ENCODE data around the gene SLC36A1. TPM values are rescaled to one million over a fixed set of nuclear protein-coding genes. Genes with fewer than 3 reads are reported as not detected.
"Not testable (repeated sequence)": the region's sequence is repeated elsewhere in the genome, so short reads cannot be mapped to it uniquely, and the experiment has no call there.

Gene SLC36A1
- total RNA-seq, 1 donor from 2014 or later: 3.3 TPM

DNA sequence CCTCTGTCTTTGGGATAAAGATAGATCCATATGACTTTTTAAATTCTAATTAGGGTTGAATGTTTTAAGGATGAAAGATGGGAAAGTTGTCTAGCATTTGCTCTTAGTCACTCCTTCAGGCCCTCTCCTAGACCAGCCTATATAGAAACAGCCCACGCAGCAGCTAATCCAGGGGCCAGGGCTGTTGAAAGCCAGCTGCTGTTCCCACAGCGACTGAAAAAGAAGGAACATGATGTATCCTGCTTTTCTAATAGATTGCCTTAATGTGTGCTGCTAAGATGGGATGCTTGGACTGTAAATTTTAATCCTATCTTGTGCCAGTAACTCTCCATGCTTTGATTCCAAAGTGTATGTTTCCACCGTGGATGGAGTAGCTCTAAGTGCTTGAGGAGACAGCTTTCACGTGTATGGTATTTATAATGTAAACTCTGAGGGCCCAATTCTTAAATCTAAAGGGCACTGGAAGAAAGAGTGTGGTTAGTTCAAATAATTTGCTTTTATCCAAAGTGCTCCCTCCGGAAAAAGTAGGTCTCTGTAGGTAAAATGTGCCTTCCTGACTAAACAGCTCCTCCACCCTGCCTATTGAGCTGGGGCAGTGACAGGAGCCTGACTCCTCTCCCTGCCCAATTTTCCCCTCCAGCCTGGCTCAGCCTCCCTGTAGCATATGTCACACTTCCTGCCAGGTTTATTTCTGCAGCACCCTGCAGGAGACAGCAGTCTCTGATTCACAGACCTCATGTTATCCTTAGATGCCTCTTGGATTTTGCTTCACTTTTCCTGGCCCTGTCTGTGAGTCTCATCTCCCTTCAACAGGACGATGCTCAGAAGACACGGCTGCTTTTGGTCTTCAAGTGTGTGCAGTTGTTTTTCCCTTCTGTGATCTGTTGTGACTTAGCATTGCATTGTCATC lies 33.2 kb downstream of the SLC36A1 start:
- intact Hi-C loops (cut with DNase I): no loop called here
- DNase-seq (ENCODE audit: low spot score): no peak

DNA sequence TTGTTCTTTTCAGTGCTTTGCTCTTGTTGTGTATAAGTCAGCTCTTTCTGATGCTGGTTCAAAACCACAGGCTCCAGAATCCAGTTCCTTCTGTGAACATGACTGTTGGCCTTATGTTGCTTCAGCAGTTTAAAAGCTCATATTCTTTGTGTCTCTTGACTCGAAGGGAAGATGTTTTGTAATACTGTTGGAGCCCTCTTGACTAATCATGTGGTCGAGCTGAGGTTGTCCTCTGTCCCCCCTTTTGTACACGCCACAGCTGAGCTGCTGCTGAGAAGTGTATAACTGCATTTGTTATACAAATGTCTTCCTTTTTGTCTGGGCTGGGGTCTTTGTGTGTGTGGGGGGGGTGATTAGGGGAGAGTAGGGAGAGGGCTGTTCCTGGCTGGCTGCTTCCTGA lies 35.8 kb downstream of the SLC36A1 start:
- intact Hi-C loops (cut with DNase I): no loop called here
- no peak for DNase-seq (ENCODE audit: low spot score)

DNA sequence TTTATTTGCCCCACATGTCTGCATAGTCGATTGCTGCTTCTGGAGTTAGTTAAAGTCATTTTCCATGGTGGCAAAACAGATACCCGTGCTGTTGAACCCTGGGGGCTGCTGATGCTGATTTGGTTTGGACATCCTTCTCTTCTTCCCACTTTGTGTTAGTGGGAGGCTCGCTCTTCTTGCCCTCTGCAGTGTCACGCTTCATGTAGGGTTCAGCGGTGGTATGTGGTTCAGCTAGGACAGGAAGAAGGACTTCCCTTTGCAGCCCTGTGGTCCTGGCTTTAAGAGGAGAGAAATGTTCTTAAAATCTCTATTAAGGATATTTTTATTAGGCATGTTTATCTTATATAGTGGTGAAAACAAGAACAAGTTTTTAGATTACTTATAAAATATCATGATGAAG lies 36.2 kb downstream of the SLC36A1 start:
- no peak for DNase-seq (ENCODE audit: low spot score)
- intact Hi-C loops (cut with DNase I): no loop called here

DNA sequence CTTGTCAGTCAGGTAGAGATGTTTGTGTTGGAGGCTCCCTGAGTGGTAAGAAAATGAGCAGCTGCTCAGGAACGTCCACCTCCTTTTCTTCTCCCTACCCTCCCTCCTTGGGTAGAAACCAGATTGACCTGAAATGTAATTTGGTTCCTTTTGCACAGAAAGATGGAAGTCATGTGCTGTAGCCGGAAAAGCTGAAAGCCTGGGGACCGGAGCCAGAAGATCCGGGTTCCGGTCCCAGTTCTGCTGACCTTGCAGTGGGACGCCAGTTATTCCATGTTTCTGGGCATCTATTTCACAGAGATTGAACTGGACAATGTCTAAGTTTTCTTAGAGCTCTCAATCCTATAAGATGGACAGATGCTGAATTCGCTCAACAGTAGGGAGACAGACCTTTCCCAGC lies 40.1 kb downstream of the SLC36A1 start:
- intact Hi-C loops (cut with DNase I): no loop called here
- no peak for DNase-seq (ENCODE audit: low spot score)

DNA sequence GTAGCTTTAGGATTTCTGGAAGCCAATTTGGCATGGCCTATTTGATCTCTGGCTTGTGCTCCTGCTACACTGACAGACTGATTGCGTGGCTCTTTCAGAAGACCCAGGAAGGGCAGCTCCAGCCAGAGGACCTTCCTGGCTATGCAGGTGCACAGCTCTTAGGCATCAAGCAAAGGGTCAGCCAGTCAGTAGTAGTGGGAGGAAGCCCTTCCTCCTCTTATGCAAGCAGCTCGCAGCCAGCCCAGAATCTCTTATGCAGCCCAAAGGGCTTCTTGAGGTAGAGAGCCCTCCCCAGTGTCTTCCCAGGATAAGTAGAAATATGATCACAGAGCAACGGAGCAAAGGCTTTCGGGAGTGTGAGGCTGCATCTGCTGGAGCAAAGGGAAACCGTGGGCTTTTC lies 43.2 kb downstream of the SLC36A1 start:
- intact Hi-C loops (cut with DNase I): no loop called here
- no peak for DNase-seq (ENCODE audit: low spot score)

DNA sequence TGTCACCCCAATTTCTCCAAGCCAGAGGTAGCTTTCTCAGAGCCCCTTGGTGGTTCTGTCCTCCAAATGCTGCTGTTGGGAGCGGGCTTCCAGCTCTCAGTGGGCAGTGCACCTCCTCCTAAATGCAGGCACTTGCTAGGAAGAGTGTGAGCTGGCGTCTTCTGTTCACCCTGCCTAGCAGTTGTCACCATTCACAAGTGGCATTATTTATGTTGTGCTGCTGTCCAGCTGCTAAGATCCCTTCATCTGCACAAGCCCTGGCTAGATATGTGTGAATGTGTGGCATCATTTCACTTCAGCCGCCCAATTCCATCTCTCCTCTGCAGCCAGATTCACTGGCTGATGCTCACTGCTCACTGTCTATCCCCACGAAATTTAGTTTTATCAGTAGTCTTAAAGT lies 43.7 kb downstream of the SLC36A1 start:
- no peak for DNase-seq (ENCODE audit: low spot score)
- intact Hi-C loops (cut with DNase I): no loop called here

DNA sequence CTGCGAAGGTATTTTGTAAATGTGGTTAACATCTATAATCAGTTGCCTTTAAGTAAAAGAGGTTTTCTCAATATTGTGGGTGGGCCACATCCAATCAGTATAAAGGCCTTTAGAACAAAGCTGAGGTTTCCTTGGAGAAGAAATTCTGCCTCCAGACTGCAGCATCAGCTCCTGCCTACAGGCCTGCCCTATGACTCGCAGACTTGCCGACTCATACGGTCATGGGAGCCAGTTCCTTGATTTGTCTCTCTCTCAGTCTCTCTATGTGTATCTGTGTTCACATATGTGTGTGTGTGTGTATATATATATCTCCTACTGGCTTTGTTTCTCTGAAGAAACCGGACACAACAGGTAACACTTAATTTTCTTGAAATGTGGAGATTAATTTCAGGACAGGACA lies 45.3 kb downstream of the SLC36A1 start:
- intact Hi-C loops (cut with DNase I): no loop called here
- no peak for DNase-seq (ENCODE audit: low spot score)

DNA sequence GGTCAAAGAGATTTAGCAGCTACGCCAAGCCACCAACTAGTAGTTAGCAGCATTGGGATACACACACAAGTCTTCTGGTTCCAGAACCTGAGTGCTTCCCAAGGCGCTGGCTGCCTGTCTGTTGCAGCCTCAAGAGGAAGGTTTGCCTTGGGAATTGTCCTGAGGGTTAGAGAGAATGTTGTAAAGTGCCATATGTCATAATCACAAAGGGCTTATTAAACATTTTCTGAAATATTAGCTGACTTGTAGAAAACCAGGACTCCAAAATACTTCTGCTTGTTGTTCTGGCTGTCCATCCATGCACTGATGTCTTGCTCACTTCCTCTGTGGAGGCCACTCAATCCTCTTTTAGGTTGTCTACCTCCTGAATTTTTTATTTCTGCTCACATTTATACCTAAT lies 46.3 kb downstream of the SLC36A1 start:
- DNase-seq (ENCODE audit: low spot score): no peak
- intact Hi-C loops (cut with DNase I): no loop called here

DNA sequence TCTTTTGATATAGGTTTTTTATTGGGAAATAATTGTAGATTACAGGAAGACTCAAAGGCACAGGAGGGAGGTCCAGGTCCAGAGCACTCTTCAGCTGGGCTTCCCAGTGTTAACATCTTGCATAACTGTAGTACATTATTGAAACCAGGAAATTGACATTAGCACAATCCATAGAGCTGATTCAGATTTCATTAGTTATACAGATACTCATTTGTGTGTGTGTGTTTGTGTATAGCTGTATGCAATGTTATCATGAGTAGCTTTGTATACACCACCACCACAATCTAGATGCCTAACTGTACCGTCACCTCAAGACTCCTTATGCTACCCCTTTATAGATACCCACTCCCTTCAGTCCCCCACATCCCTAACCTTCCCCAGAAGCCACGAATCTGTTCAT lies 47.9 kb downstream of the SLC36A1 start:
- intact Hi-C loops (cut with DNase I): no loop called here

DNA sequence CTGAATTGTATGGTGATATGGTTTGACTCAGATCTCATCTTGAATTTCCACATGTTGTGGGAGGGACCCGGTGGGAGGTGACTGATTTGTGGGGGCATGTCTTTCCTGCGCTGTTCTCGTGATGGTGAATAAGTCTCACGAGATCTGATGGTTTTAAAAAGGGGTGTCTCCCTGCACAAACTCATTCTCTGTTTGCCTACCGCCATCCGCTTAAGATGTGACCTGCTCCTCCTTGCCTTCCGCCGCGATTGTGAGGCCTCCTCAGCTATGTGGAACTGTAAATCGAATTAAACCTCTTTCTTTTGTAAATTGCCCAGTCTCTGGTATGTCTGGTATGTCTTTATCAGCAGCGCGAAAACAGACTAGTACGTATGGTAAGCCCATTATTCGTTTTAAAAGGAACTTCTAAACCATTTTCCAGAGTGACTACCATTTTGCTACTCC lies 48.7 kb downstream of the SLC36A1 start:
- intact Hi-C loops (cut with DNase I): no loop called here
- no peak for DNase-seq (ENCODE audit: low spot score)

More for the DNA sequence above, 47.9 kb downstream of the SLC36A1 start:
- no peak for DNase-seq (ENCODE audit: low spot score)

DNA sequence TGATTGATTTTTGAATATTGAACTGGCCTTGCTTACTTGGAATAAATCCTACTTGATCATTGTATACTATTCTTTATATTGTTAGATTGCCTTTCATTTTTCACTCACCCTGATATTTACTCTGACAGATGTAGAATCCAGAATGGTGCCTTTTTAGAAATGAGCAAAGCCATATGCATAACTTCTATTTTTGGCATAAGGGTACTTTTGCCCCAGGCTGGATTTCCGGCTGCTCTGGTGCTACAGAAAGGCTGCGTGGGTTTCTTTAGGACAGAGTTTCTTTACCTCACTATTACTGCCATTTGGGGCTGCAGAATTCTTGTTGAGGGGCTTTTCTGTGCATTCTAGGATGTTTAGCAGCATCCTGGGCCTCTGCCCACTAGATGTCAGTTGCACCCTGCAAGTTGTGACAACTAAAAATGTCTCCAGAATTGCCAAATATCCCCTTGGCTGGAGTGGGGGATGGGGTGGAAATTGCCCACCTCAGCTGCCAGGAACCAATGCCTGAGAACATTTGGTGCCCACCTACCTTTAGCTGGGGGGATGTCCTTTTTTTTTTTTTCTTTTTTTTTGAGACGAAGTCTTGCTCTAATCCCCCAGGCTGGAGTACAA lies 50.1 kb downstream of the SLC36A1 start:
- no peak for DNase-seq (ENCODE audit: low spot score)
- intact Hi-C loops (cut with DNase I): no loop called here

DNA sequence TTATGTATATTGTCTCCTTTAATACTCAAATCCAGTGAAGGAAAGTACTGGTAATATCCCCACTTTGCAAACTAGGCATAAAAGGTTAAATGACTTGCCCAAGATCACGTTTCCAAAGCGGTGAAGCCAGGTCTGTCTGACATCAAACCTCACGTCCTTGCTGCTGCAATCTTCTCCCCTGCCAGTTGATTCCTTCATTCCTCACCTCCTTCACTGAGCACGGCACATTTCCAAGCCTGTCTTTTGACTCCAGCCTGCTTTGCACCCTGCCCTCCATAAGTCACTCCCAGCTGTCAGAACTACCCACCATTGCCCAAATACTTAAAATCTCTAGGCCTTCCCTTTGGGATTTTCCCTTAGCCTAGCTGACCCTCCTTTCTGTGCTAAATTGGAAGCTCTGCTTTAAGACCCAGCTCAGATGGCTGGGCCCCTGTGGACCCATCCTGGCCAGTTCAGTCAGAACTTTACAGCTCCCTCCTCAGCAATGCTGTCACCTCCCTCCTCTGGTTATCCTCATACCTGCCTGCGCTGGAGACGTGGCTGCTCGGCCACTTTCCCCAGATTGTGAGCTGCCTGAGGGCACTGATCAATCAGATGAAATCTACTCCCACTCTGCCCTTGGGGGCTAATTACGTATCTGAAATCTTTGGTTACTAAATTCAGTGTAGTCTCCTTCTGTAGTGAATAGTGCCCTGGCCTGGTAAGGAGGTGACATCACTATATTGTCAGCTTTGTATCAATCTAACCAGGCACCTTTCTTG lies 51.2 kb downstream of the SLC36A1 start:
- intact Hi-C loops (cut with DNase I): no loop called here
- DNase-seq (ENCODE audit: low spot score): no peak

DNA sequence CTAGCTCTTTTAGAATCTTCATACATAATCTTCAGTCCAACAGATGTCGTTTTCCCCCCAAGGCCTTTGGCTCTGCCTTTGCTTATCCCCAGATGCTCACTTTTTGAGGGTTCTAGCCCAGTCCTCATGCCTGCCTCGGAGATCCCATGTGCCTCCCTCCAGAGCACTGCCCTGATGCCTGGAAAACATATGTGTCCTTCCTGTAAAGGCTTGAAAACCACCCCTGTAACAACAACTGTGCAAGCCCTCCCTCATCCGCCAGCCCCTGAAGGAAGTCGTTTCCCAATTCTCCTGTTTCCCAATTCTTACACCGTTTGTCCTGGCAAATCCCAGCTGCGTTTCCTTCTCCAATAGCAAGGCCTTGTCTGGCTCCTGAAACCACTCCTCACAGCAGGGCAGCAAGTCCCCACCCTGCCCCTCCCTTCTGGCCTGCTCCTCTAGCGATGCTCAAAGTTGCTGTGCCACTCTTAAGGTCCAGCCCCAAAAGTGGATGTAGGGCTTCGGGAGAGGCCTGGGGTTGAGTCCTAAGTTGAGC lies 52.2 kb downstream of the SLC36A1 start:
- intact Hi-C loops (cut with DNase I): loop anchor here (5.0 kb wide), 1 partner anchor 153 kb away; no protein-coding TSS in a partner anchor

DNA sequence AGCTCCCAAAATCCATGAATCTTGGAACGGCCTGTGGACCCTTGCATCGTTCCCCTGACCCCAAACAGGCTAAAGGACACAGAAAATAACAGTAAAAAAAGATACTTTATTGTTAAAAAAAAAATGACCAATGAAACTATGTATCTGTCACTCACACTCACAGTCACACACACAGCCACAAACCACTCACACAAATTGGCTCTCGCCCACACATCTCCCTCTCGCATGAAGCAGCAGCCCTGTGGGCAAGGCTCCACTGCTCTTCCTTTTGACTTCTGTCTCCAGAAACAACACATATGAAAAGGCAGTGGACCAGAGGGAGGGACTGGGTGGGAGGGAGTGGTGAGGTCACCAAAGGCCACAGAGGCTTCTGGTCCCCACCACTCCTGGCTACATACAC lies 56.6 kb downstream of the SLC36A1 start:
- no peak for DNase-seq (ENCODE audit: low spot score)
- intact Hi-C loops (cut with DNase I): loop anchor here (5.0 kb wide), 1 partner anchor 148 kb away; no protein-coding TSS in a partner anchor

More for the DNA sequence above, 52.2 kb downstream of the SLC36A1 start:
- no peak for DNase-seq (ENCODE audit: low spot score)

DNA sequence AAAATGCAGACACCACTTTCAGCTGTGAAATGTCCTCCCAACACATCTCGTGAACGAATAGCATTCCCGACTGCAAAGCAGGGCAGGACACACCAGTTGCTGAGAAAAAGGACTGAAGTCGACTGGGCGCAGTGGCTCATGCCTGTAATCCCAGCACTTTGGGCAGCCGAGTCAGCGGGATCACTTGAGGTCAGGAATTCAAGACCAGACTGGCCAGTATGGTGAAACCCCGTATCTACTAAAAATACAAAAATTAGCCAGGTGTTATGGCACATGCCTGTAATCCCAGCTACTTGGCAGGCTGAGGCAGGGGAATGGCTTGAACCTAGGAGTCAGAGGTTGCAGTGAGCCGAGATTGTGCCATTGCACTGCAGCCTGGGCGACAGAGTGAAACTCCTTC lies 60.9 kb downstream of the SLC36A1 start:
- DNase-seq (ENCODE audit: low spot score); intact Hi-C loops (cut with DNase I): not testable (repeated sequence)

DNA sequence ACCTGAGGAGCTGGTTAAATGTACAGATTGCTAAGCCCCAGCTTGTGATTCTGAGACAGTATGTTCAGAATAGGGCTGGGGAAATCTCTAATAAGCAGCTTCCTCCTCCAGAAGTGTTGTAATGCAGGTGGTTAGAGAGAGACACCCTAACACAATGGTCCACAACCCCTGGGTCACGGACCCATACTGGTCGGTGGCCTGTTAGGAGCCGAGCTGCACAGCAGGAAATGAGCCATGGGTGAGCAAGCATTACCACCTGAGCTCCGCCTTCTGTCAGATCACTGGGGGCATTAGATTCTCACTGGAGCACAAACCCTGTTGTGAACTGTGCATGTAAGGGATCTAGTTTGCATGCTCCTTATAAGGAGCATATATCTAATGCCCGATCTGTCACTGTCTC lies 61.8 kb downstream of the SLC36A1 start:
- DNase-seq (ENCODE audit: low spot score): no peak
- intact Hi-C loops (cut with DNase I): no loop called here

DNA sequence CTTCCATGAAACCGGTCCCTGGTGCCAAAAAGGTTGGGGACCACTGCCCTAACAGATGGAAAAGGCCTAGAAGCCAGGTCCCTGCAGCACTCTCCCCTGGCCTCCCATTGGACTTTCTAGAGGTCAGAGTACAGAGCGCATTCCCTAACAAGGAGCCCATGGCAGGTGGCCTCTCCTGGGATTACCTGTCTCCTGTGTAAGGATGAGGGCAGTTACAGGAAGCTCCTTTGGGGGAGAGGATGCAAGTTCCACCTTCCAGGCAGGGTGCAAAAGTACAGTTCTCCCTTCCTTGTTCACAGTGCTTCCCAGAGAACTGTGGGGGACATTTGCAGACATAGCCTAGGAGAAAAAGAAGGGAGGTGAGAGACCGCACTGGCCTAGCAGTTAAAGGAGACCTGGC lies 62.4 kb downstream of the SLC36A1 start:
- intact Hi-C loops (cut with DNase I): no loop called here
- DNase-seq (ENCODE audit: low spot score): no peak

DNA sequence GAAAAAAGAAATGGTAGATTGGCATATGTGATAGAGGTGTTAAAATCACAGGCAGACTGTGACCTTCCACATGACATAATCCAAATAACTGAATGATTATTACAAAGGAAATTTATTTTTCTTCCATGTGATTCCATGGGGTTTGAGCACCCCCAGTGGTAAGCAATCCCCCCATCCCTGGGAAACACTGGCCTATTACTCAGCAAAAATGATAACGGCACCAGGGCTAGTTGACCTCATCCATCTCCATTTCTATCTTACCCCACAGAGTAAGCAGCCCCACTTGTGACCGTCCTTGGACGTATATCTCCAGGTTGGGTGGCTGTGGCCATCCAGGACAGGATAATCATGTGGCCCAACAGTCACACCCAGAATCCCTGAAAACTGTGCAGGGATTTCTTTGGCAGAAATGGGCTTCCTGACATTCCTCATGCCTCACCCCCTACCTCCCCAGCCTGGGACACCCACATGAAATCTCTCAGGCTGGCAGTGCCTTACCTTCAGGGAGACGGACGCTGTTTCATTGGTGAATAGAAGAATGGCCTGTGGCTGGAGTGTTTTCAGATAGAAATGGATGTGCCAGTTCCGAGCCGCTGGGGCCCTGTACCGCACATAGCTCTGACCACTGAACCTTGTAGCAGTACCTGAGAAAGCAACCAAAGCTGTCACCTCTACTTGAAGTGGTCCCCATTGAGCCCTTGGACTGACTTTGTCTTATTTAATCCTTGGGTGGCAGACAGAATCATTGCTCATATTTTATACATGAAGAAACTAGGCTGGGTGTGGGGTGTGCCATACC lies 69.9 kb downstream of the SLC36A1 start:
- DNase-seq (ENCODE audit: low spot score): no peak
- intact Hi-C loops (cut with DNase I): no loop called here

DNA sequence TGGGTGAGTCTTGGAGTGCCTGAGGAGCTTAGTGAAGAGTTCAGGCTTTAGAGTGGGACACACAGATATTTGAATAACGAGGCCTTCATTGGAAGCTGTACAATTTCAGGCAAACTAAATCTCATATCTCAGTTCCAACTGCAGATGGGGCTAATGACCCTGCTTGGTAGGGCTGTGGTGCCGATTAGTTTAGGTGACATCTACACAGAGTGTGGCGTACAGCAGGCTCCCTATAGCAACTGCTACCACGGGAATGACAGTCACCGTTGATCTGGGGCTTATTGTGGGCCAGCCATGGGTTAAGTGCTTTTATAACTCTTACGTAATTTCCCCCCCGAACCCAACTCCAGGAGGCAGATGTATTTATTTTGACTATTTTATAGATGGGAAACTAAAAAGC lies 72.9 kb downstream of the SLC36A1 start:
- intact Hi-C loops (cut with DNase I): loop anchor here (5.0 kb wide), 1 partner anchor 132 kb away; no protein-coding TSS in a partner anchor
- DNase-seq (ENCODE audit: low spot score): no peak
